Stimulated activated effector memory CD8-positive, alpha-beta T cell treated with anti-CD3 and anti-CD28 coated beads, Interleukin-12 subunit alpha, Interleukin-12 subunit beta, amount 100 ng/mL, for 72 hours (primary cell): ENCODE results near the gene CDKN2A.

Experiments
- ATAC-seq: fragments of 150-1000 bp; cut with Tn5 transposase; 2 replicates; pipeline ENCODE4 v1.10.0; 2021
- DNase-seq, 2 donors: peaks; one replicate each; pipeline ENCODE4 v3.0.0; 2021 to 2022; ENCODE audit warnings: low spot score in 2 of 2
- H3K27ac Mint-ChIP-seq: one replicate; pipeline ENCODE4 v1.8.0; 2022; ENCODE audit warnings: mild to moderate bottlenecking, mixed read lengths
- H3K36me3 Mint-ChIP-seq: one replicate; pipeline ENCODE4 v1.8.0; 2022; ENCODE audit warnings: mild to moderate bottlenecking, mixed read lengths
- H3K4me1 Mint-ChIP-seq: one replicate; pipeline ENCODE4 v1.8.0; 2022; ENCODE audit warnings: mixed read lengths
- H3K4me3 Mint-ChIP-seq: one replicate; pipeline ENCODE4 v1.8.0; 2022; ENCODE audit warnings: mild to moderate bottlenecking, mixed read lengths
- H3K9me3 Mint-ChIP-seq: one replicate; pipeline ENCODE4 v1.8.0; 2022; ENCODE audit warnings: mixed read lengths

Gene CDKN2A

GRCh38 chr9:22022396-22022795 lies 28.2 kb upstream of the CDKN2A start:
- H3K4me3 Mint-ChIP-seq = no peak overlapping the region
- H3K9me3 Mint-ChIP-seq = no peaks in the 10 kb centered on the region
- H3K36me3 Mint-ChIP-seq = no peaks in the 10 kb centered on the region
- DNase-seq (no peak), ATAC-seq (no peak)
- H3K27ac Mint-ChIP-seq = no peak overlapping the region
- peaks cover 6% of the 10 kb centered on the region for H3K4me1 Mint-ChIP-seq

DNA sequence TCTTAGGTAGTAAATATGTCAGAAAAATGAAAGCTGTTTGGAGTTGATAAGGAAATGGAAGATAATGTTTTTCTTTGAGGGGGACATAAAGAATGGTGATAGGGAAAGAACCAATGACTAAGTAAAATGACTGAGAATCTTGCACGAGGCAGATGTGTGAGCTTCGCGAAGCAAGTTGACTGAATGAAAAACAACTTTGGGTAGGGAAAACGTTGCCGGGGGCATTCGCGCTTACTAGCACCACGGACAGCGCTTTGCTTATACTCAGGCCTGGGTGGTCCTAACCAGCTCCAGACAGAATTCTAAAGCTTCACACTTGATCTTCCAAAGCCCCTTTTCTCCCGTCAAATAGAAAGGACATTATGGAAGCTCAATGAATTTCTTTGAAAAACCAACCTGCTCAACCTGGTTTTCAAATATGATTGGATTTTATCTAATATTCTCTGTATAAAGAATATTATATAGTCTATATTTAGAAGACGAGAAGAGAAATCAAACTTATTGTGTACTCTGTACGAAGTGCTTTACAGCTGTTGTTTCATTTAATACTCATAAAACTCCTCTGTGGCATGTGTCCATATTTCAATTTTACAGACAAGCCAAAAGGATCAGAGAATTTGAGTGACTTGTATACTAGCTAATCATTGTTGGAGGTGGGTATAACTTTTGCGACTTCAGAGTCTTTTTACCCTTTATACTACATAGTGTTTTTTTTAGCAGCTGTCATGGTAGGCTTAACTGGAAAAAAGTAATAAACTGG lies 16.9 kb upstream of the CDKN2A start:
- H3K36me3 Mint-ChIP-seq = no peaks in the 10 kb centered on the region
- H3K4me3 Mint-ChIP-seq = no peak overlapping the region
- no peak overlapping the region for H3K27ac Mint-ChIP-seq
- H3K4me1 Mint-ChIP-seq = peaks cover 7% of the 10 kb centered on the region
- ATAC-seq = no peak
- no peaks in the 10 kb centered on the region for H3K9me3 Mint-ChIP-seq
- DNase-seq = no peak

GRCh38 chr9:22009506-22009867 lies 15.3 kb upstream of the CDKN2A start:
- DNase-seq (no peak), ATAC-seq (peak; percentile 29)
- Mint-ChIP-seq H3K4me3 (peak overlapping the region; percentile 92), H3K36me3 (peaks cover 7% of the 10 kb centered on the region), H3K9me3 (no peaks in the 10 kb centered on the region), H3K4me1 (peaks cover 15% of the 10 kb centered on the region), H3K27ac (no peak overlapping the region)

DNA sequence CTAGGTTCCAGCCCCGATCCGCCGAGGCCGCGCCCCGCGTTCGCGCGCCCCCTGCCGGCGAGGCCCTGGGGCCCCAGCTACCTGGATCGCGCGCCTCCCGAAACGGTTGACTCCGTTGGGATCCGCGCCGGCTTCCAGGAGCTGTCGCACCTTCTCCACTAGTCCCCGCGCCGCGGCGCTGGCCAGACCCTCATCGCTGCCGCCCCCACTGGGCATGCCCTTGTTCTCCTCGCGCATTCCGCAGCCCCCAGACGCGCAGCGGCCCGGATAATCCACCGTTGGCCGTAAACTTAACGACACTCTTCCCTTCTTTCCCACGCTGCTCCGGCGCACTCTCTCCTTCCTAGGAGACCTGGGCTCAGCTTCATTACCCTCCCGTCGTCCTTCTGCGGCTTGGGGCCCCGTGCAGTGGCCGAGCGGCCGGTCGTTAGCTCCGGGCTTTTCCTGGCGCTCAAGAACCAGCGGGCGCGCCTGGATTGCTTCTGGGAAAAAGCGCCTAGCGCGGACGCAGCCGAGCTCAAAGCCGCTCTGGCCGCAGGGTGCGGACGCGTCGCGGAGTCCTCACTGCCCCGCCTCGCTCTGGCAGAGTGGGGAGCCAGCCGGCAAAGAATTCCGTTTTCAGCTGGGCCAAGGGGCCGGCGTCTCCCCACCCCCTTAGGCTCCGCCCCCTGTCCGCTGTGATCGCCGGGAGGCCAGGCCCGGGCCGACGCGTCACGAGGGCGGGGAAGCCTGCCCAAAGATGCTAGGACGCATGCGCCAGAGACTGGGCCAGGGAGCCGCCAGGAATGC lies 14.7 kb upstream of the CDKN2A start, which contains the start of gene CDKN2B:
Gene CDKN2B, minus strand, starts transcription at position 589 of the 789 bp plus-strand sequence. Its CDS starts 352 bp downstream, at position 237.
- H3K4me1 Mint-ChIP-seq = peaks cover 15% of the 10 kb centered on the region
- ATAC-seq = peak; percentile 94
- no peaks in the 10 kb centered on the region for H3K9me3 Mint-ChIP-seq
- H3K4me3 Mint-ChIP-seq = peak within 1 kb of the TSS; percentile 92
- no peak within 1 kb of the TSS for H3K27ac Mint-ChIP-seq
- peak; percentile 87 to 88 for DNase-seq
- H3K36me3 Mint-ChIP-seq = peaks cover 7% of the 10 kb centered on the region

GRCh38 chr9:22008384-22008716 lies 14.2 kb upstream of the CDKN2A start:
- Mint-ChIP-seq H3K9me3 (no peaks in the 10 kb centered on the region), H3K36me3 (peaks cover 7% of the 10 kb centered on the region), H3K27ac (no peak overlapping the region), H3K4me1 (peaks cover 15% of the 10 kb centered on the region), H3K4me3 (peak overlapping the region; percentile 92)
- DNase-seq (no peak), ATAC-seq (no peak)

- peaks cover 15% of the 10 kb centered on the region for H3K4me1 Mint-ChIP-seq
These were observed 11.8 kb upstream of the CDKN2A start for GRCh38 chr9:22005702-22006606.

GRCh38 chr9:22005021-22005701 lies 11.0 kb upstream of the CDKN2A start:
- H3K36me3 Mint-ChIP-seq = peaks cover 7% of the 10 kb centered on the region
- H3K4me3 Mint-ChIP-seq = peak overlapping the region; percentile 26
- H3K27ac Mint-ChIP-seq = no peak overlapping the region
- H3K9me3 Mint-ChIP-seq = no peaks in the 10 kb centered on the region
- ATAC-seq = no peak
- peak in 1 of 2 donors; percentile 48 for DNase-seq
- peaks cover 15% of the 10 kb centered on the region for H3K4me1 Mint-ChIP-seq

More at GRCh38 chr9:22005702-22006606, 11.8 kb upstream of the CDKN2A start:
- no peaks in the 10 kb centered on the region for H3K9me3 Mint-ChIP-seq
- peak overlapping the region; percentile 26 for H3K4me3 Mint-ChIP-seq
- no peak overlapping the region for H3K27ac Mint-ChIP-seq
- H3K36me3 Mint-ChIP-seq = peaks cover 7% of the 10 kb centered on the region
- ATAC-seq (no peak), DNase-seq (no peak)

DNA sequence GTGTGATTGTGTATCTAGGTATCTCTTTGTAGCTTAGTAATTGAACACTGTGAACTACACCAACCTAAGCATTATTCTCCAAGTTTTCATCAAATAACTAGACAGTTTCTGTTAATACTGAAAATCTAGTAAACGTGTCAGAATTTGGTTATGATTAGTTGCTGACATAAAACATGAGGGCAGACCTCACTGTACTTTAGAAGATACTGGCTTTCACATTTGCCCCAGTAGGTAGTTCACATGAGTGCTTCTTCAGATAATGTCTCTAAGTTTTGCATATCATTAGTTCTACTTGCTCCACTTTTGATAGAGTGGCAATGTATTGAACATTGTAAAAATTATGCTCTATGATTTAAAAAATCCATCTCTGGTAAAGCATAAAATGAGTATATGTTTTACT lies 7.8 kb upstream of the CDKN2A start:
- ATAC-seq (no peak), DNase-seq (no peak)
- H3K36me3 Mint-ChIP-seq = peaks cover 7% of the 10 kb centered on the region
- no peaks in the 10 kb centered on the region for H3K9me3 Mint-ChIP-seq
- no peak overlapping the region for H3K27ac Mint-ChIP-seq
- H3K4me3 Mint-ChIP-seq = no peak overlapping the region
- peaks cover 8% of the 10 kb centered on the region for H3K4me1 Mint-ChIP-seq

DNA sequence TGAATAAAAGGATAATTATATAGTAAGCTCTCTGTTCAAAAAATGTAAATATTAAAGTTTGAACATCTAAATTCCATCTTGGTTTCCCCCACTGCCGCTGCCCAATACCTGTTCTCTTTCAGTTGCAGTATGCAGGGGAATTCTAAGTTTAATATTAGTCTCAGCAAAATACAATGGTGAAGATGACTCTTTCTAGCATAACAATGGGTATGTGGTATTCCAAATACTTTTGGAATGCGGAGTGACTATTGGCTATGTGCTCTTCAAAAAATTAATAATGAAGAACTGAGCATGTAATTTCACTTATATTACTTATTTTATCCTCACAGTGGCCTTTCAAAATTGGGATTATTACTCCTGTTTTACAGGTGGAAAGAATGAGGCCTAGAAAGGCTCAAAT lies 3.8 kb upstream of the CDKN2A start:
- Mint-ChIP-seq H3K36me3 (peaks cover 18% of the 10 kb centered on the region), H3K4me1 (peaks cover 13% of the 10 kb centered on the region), H3K4me3 (no peak overlapping the region), H3K9me3 (no peaks in the 10 kb centered on the region), H3K27ac (no peak overlapping the region)
- ATAC-seq (no peak), DNase-seq (no peak)

- no peak for DNase-seq
- ATAC-seq = no peak
- peaks cover 18% of the 10 kb centered on the region for H3K36me3 Mint-ChIP-seq
- no peak overlapping the region for H3K4me3 Mint-ChIP-seq
- H3K27ac Mint-ChIP-seq = no peak overlapping the region
- H3K9me3 Mint-ChIP-seq = no peaks in the 10 kb centered on the region
- H3K4me1 Mint-ChIP-seq = peaks cover 13% of the 10 kb centered on the region
These were observed 3.3 kb upstream of the CDKN2A start for GRCh38 chr9:21997480-21997879.

DNA sequence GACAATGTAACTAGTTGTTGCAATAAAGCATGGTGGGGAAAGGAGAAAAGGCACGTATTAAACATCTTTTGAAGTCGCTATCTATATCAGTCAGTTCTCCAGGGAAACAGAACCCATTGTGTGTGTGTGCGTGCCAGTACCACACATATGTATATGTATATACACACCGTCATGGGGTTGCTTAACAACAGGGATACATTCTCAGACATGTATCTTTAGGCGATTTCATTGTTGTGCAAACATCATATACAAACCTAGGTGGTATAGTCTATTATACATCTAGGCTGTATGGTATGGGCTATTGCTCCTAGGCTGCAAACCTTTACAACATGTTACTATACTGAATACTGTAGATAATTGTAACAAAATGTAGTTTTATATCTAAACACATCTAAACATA lies 2.7 kb upstream of the CDKN2A start:
- H3K9me3 Mint-ChIP-seq = no peaks in the 10 kb centered on the region
- H3K27ac Mint-ChIP-seq = no peak overlapping the region

DNA sequence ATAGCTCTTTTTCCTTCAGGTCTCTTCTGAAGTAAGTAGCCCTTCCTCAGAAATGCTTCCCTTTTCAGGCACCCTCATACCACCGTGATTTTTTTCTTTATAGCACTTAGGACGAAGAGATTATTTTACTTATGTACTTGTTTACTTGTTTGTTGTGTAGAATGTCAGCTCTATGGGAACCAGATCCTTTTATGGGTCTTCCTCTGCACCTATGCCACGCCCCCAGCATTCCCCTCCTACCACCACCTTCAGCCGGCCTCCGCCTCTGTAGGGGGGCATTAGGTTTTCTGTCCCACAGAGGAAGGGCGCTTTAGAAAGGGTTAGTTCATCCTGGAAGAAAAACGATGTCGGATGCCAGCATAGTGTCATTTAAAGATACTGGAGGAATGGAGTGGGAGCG lies 2.2 kb upstream of the CDKN2A start:
- Mint-ChIP-seq H3K4me1 (peaks cover 13% of the 10 kb centered on the region), H3K9me3 (no peaks in the 10 kb centered on the region), H3K36me3 (peaks cover 18% of the 10 kb centered on the region), H3K4me3 (peak overlapping the region; percentile 93), H3K27ac (peak overlapping the region; percentile 94)
- DNase-seq = no peak
- no peak for ATAC-seq

More for the DNA sequence above, 2.7 kb upstream of the CDKN2A start:
- Mint-ChIP-seq H3K36me3 (peaks cover 18% of the 10 kb centered on the region), H3K4me3 (peak overlapping the region; percentile 93), H3K4me1 (peaks cover 13% of the 10 kb centered on the region)
- no peak for DNase-seq
- ATAC-seq = no peak

- Mint-ChIP-seq H3K9me3 (no peaks in the 10 kb centered on the region), H3K4me3 (peak overlapping the region; percentile 93), H3K4me1 (peaks cover 13% of the 10 kb centered on the region), H3K36me3 (peaks cover 18% of the 10 kb centered on the region), H3K27ac (peak overlapping the region; percentile 94)
- peak; percentile 6 for ATAC-seq
- DNase-seq = peak in 1 of 2 donors; percentile 61
These were observed 1.6 kb upstream of the CDKN2A start for GRCh38 chr9:21995666-21996398.

DNA sequence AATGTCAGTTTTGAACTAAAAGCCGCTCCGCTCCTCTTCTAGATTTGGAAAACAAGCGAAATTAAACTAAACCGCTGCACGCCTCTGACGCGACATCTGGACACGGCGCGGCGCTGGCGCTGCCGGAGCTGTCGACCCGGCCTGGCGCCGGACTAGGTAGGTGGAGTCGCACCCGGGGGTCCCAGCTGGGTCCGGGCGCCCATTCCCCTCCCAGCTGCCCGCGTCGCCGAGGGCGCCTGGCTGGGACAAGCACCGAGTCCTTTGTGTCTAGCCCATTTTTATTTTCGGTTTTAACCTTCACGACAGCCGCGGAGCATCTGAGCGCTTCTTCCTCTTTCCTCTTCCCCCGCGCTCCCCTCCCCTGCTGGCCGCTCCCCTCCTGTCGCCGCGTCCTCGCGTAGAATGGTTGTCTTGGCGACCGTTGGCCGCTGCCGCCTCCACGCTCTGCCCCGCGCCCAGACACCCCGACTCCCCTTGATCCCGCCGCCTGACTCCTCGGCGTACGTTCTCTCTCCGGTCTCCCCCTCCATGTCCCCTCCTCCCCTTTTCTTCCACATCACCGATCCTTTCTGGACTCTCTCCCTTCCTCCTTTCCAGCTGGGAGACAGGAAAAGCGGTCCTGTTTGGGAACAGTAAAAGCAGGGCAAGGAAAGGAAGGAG lies 944 bp upstream of the CDKN2A start:
- peak; percentile 89 for ATAC-seq
- peak; percentile 54 to 85 for DNase-seq
- no peaks in the 10 kb centered on the region for H3K9me3 Mint-ChIP-seq
- peaks cover 13% of the 10 kb centered on the region for H3K4me1 Mint-ChIP-seq
- H3K4me3 Mint-ChIP-seq = peak overlapping the region; percentile 93
- peaks cover 18% of the 10 kb centered on the region for H3K36me3 Mint-ChIP-seq
- peak overlapping the region; percentile 94 for H3K27ac Mint-ChIP-seq
